Astrocyte (in vitro differentiated cells and primary cell): ENCODE results near the gene PRAC1. TPM values are rescaled to one million over a fixed set of nuclear protein-coding genes. Genes with fewer than 3 reads are reported as not detected.

ENCODE experiments used
- DNase-seq: peaks from one replicate; pipeline ENCODE4 v3.0.0-alpha.2; 2010; ENCODE audit warnings: low read depth
- FAIRE-seq: peaks from 2 replicates; lab custom pipeline; 2011; peaks lifted over from hg19 to GRCh38; lab: Jason Lieb, UNC
- H2AFZ ChIP-seq: 2 replicates; pipeline ENCODE4 v1.6.0; 2012; ENCODE audit warnings: low read depth, low read length, inconsistent platforms
- H3K27ac ChIP-seq: 2 replicates; pipeline ENCODE4 v1.5.1; 2011; ENCODE audit warnings: low read depth, low read length, inconsistent platforms
- H3K27me3 ChIP-seq: 2 replicates; pipeline ENCODE4 v1.6.0; 2011; ENCODE audit warnings: low read length, inconsistent platforms; ENCODE audit not compliant: insufficient read depth
- H3K36me3 ChIP-seq: 2 replicates; pipeline ENCODE4 v1.5.1; 2011; ENCODE audit warnings: low read length, inconsistent platforms; ENCODE audit not compliant: insufficient read depth
- H3K4me1 ChIP-seq: 2 replicates; pipeline ENCODE4 v1.5.1; 2011; ENCODE audit warnings: low read length, inconsistent platforms; ENCODE audit not compliant: insufficient read depth
- H3K4me2 ChIP-seq: 2 replicates; pipeline ENCODE4 v1.6.0; 2012; ENCODE audit warnings: low read length, inconsistent platforms
- H3K4me3 ChIP-seq: 2 replicates; pipeline ENCODE4 v1.5.1; 2011; ENCODE audit warnings: low read depth, mild to moderate bottlenecking, low read length, inconsistent platforms; ENCODE audit not compliant: insufficient read depth
- H3K79me2 ChIP-seq: 2 replicates; pipeline ENCODE4 v1.6.0; 2012; ENCODE audit warnings: mild to moderate bottlenecking, low read length, inconsistent platforms; ENCODE audit not compliant: insufficient read depth
- H3K9ac ChIP-seq: 2 replicates; pipeline ENCODE4 v1.6.0; 2012; ENCODE audit warnings: mild to moderate bottlenecking, low read length, inconsistent platforms
- H3K9me3 ChIP-seq: 2 replicates; pipeline ENCODE4 v1.5.1; 2012; ENCODE audit warnings: low read depth, mild to moderate bottlenecking, low read length, inconsistent platforms; ENCODE audit not compliant: insufficient read depth
- H4K20me1 ChIP-seq: 2 replicates; pipeline ENCODE4 v1.6.0; 2012; ENCODE audit warnings: low read length, inconsistent platforms; ENCODE audit not compliant: insufficient read depth
- H3K27ac Mint-ChIP-seq: one replicate; pipeline ENCODE4 v1.8.0; 2021; ENCODE audit warnings: mild to moderate bottlenecking, mixed read lengths; ENCODE audit not compliant: unreplicated experiment
- H3K27me3 Mint-ChIP-seq: one replicate; pipeline ENCODE4 v1.8.0; 2021; ENCODE audit warnings: low read depth, mixed read lengths; ENCODE audit not compliant: unreplicated experiment
- H3K36me3 Mint-ChIP-seq: one replicate; pipeline ENCODE4 v1.8.0; 2021; ENCODE audit warnings: low read depth, mixed read lengths; ENCODE audit not compliant: unreplicated experiment
- H3K4me1 Mint-ChIP-seq: one replicate; pipeline ENCODE4 v1.8.0; 2021; ENCODE audit warnings: low read depth, mixed read lengths; ENCODE audit not compliant: unreplicated experiment
- H3K4me3 Mint-ChIP-seq: one replicate; pipeline ENCODE4 v1.8.0; 2021; ENCODE audit warnings: mild to moderate bottlenecking, moderate library complexity, mixed read lengths; ENCODE audit not compliant: unreplicated experiment
- H3K9me3 Mint-ChIP-seq: one replicate; pipeline ENCODE4 v1.8.0; 2021; ENCODE audit warnings: mild to moderate bottlenecking, mixed read lengths; ENCODE audit not compliant: unreplicated experiment
- EZH2 ChIP-seq: IDR thresholded peaks from 2 replicates; pipeline ENCODE4 v1.6.1; 2012; ENCODE audit warnings: mild to moderate bottlenecking, low read length, inconsistent platforms; ENCODE audit not compliant: insufficient read depth
- total RNA-seq: library from RNA; stranded (reverse); gene quantifications from 2 replicates; pipeline ENCODE4 v1.2.1, GENCODE V29; 2021
- TF ChIP-seq, protein P1 (sequence below): IDR thresholded peaks from 2 replicates; pipeline ENCODE4 v1.5.1; 2011; ENCODE audit warnings: low read depth, mild to moderate bottlenecking, inconsistent platforms, low read length, moderate library complexity; ENCODE audit not compliant: insufficient read depth

Gene PRAC1
- total RNA-seq, 1 donor from 2014 or later: not detected

DNA sequence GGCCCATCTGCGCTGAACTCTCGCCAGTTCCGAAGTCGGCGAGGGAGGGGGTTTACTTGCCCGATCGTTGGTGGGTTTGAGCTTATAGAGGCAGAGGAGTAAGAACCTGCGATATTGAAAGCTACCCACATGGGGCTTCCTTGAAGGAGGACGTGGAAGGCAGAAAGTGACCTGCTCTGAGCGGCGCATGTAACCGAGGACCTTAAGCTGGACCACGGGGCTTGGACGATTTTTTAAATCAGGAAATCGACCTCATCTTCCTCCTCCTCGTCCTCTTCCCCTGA is 2.6 kb upstream of the PRAC1 start:
- Histone ChIP-seq H3K27me3 (peaks cover 98% of the 10 kb centered on the region), H3K4me3 (no peak overlapping the region), H3K27ac (no peak overlapping the region), H3K79me2 (no peaks in the 10 kb centered on the region), H3K36me3 (no peaks in the 10 kb centered on the region), H3K9me3 (peaks cover 16% of the 10 kb centered on the region), H3K9ac (no peak overlapping the region), H2AFZ (no peak overlapping the region), H3K4me2 (peak overlapping the region; percentile 15), H4K20me1 (peaks cover 6% of the 10 kb centered on the region), H3K4me1 (peaks cover 2% of the 10 kb centered on the region)
- Mint-ChIP-seq H3K4me3 (no peak overlapping the region), H3K9me3 (peaks cover 16% of the 10 kb centered on the region), H3K27ac (no peak overlapping the region), H3K36me3 (peaks cover 4% of the 10 kb centered on the region), H3K4me1 (no peaks in the 10 kb centered on the region), H3K27me3 (peaks cover 96% of the 10 kb centered on the region)
- no peak for FAIRE-seq
- no peak for DNase-seq
- TF ChIP-seq EZH2: no peak
- TF ChIP-seq, protein P1, sequence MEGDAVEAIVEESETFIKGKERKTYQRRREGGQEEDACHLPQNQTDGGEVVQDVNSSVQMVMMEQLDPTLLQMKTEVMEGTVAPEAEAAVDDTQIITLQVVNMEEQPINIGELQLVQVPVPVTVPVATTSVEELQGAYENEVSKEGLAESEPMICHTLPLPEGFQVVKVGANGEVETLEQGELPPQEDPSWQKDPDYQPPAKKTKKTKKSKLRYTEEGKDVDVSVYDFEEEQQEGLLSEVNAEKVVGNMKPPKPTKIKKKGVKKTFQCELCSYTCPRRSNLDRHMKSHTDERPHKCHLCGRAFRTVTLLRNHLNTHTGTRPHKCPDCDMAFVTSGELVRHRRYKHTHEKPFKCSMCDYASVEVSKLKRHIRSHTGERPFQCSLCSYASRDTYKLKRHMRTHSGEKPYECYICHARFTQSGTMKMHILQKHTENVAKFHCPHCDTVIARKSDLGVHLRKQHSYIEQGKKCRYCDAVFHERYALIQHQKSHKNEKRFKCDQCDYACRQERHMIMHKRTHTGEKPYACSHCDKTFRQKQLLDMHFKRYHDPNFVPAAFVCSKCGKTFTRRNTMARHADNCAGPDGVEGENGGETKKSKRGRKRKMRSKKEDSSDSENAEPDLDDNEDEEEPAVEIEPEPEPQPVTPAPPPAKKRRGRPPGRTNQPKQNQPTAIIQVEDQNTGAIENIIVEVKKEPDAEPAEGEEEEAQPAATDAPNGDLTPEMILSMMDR: no peak

DNA sequence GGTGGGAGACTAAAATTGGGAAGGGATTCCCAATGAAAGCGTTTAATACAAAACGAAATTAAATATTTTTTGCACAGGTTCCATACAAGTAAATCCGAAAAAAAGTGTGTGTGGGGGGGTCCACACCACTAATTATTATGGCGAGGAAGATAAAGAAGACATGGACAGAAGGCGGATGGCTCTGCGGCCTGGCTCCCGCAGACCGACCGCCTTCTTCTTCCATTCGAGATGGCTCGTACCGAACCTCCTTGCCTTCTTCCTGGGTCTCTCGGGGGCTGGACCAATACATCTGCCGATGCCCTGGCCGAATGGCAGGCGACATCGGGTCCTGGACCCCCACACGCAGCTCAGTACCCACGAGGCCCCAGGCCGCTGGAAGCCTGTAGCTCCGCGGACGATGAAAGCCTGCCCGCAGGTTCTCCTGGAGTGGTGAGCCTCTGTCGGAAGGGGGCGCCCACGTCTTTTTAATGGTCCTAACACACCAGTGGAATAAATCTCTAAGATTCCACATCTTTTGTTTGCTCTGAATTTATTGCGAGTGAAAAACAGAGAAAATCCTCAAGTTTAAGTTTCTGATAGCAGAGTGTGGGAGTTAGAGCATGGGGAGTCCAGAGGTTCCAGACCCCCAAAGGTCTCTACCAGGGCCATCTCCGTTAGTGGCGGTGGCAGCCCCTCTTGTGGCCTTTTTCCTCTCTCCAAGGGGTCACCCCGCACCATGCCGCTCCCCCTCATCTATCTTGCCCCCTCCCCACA is 2.1 kb upstream of the PRAC1 start:
- Mint-ChIP-seq H3K27ac (no peak overlapping the region), H3K4me3 (no peak overlapping the region), H3K27me3 (peaks cover 96% of the 10 kb centered on the region), H3K9me3 (peaks cover 16% of the 10 kb centered on the region), H3K36me3 (peaks cover 4% of the 10 kb centered on the region), H3K4me1 (no peaks in the 10 kb centered on the region)
- Histone ChIP-seq H3K4me2 (peak overlapping the region; percentile 15), H3K9me3 (peaks cover 16% of the 10 kb centered on the region), H3K27me3 (peaks cover 98% of the 10 kb centered on the region), H3K4me3 (no peak overlapping the region), H4K20me1 (peaks cover 6% of the 10 kb centered on the region), H2AFZ (no peak overlapping the region), H3K27ac (no peak overlapping the region), H3K79me2 (no peaks in the 10 kb centered on the region), H3K4me1 (peaks cover 2% of the 10 kb centered on the region), H3K36me3 (no peaks in the 10 kb centered on the region), H3K9ac (no peak overlapping the region)
- TF ChIP-seq EZH2: peak; percentile 29
- TF ChIP-seq, protein P1: peak; percentile 60
- DNase-seq: peak; percentile 30
- no peak for FAIRE-seq
